Neural cell (in vitro differentiated cells): Measurements from ENCODE around the gene TBC1D16. TPM values are rescaled to one million over a fixed set of nuclear protein-coding genes. Genes with fewer than 3 reads are reported as not detected.
"Not testable (repeated sequence)": the region's sequence is repeated elsewhere in the genome, so short reads cannot be mapped to it uniquely, and the experiment has no call there.

Experiments used
- H2AFZ ChIP-seq: fragments of 200-600, 300-800 bp; sonication (generic), shearing (Covaris generic); 2 replicates; pipeline ENCODE4 v1.6.0; 2014; ENCODE audit warnings: low read depth, mild to moderate bottlenecking, antibody characterized with exemption, low read length, moderate library complexity
- H3F3A ChIP-seq: fragments of 200-600 bp; shearing (Covaris generic); 2 replicates; pipeline ENCODE4 v1.6.1; 2016; ENCODE audit warnings: mild to moderate bottlenecking, moderate library complexity, mixed read lengths, antibody characterized with exemption, low read length; ENCODE audit not compliant: insufficient read depth, poor library complexity, severe bottlenecking
- H3K27ac ChIP-seq: fragments of 200-600, 300-800 bp; sonication (generic), shearing (Covaris generic); 2 replicates; pipeline ENCODE4 v1.5.1; 2014; ENCODE audit warnings: mild to moderate bottlenecking, low read length, moderate library complexity
- H3K27me3 ChIP-seq: fragments of 300-800, 200-600 bp; sonication (generic), shearing (Covaris generic); 2 replicates; pipeline ENCODE4 v1.6.0; 2014; ENCODE audit warnings: mild to moderate bottlenecking, low read depth, low read length, moderate library complexity; ENCODE audit not compliant: insufficient read depth
- H3K36me3 ChIP-seq: fragments of 300-800, 200-600 bp; sonication (generic), shearing (Covaris generic); 2 replicates; pipeline ENCODE4 v1.5.1; 2014; ENCODE audit warnings: mild to moderate bottlenecking, antibody characterized with exemption, low read length, moderate library complexity; ENCODE audit not compliant: insufficient read depth
- H3K4me2 ChIP-seq: fragments of 300-800, 200-600 bp; sonication (generic), shearing (Covaris generic); 2 replicates; pipeline ENCODE4 v1.6.0; 2014; ENCODE audit warnings: mild to moderate bottlenecking, low read length
- H3K4me3 ChIP-seq: fragments of 300-800, 200-600 bp; sonication (generic), shearing (Covaris generic); 2 replicates; pipeline ENCODE4 v1.5.1; 2014; ENCODE audit warnings: mild to moderate bottlenecking, low read length, moderate library complexity
- H3K79me2 ChIP-seq: fragments of 200-600 bp; shearing (Covaris generic); replicated peaks from 2 replicates; pipeline ENCODE4 v1.6.0; 2014; ENCODE audit warnings: mild to moderate bottlenecking, low read length, moderate library complexity; ENCODE audit not compliant: insufficient read depth
- H3K9ac ChIP-seq: fragments of 300-800, 200-600 bp; sonication (generic), shearing (Covaris generic); 2 replicates; pipeline ENCODE4 v1.6.1; 2016; ENCODE audit warnings: mild to moderate bottlenecking, low read length, mixed read lengths
- H3K9me2 ChIP-seq: fragments of 200-600 bp; shearing (Covaris generic); 2 replicates; pipeline ENCODE4 v1.6.1; 2016; ENCODE audit warnings: mild to moderate bottlenecking, low read length, mixed read lengths; ENCODE audit not compliant: insufficient read depth
- H3K9me3 ChIP-seq: fragments of 200-600, 300-800 bp; sonication (generic), shearing (Covaris generic); 2 replicates; pipeline ENCODE4 v1.6.1; 2016; ENCODE audit warnings: mild to moderate bottlenecking, mixed run types, low read length, moderate library complexity, mixed read lengths
- H4K20me1 ChIP-seq: fragments of 200-600 bp; shearing (Covaris generic); 2 replicates; pipeline ENCODE4 v1.6.1; 2016; ENCODE audit warnings: mild to moderate bottlenecking, mixed run types; ENCODE audit not compliant: insufficient read depth
- EP300 ChIP-seq: fragments of 450-650 bp; conservative IDR thresholded peaks from 2 replicates; pipeline ENCODE4 v1.6.1; 2014; ENCODE audit warnings: antibody characterized with exemption, mild to moderate bottlenecking, moderate library complexity; ENCODE audit not compliant: poor library complexity, severe bottlenecking
- EZH2 ChIP-seq: fragments of 200-600, 300-800 bp; shearing (Covaris generic), sonication (generic); IDR thresholded peaks from 2 replicates; pipeline ENCODE4 v1.6.1; 2014; ENCODE audit warnings: antibody characterized with exemption, low read length, borderline replicate concordance, mild to moderate bottlenecking; ENCODE audit not compliant: insufficient read depth, poor library complexity, severe bottlenecking
- MXI1 ChIP-seq: fragments of 450-650 bp; conservative IDR thresholded peaks from 2 replicates; pipeline ENCODE4 v1.6.1; 2014; ENCODE audit warnings: antibody characterized with exemption, mild to moderate bottlenecking; ENCODE audit not compliant: poor library complexity, severe bottlenecking
- POLR2AphosphoS5 ChIP-seq: IDR thresholded peaks from 2 replicates; pipeline ENCODE4 v1.6.1; 2012
- RAD21 ChIP-seq: fragments of 450-650 bp; conservative IDR thresholded peaks from 2 replicates; pipeline ENCODE4 v1.6.1; 2014; ENCODE audit warnings: antibody characterized with exemption, mild to moderate bottlenecking, moderate library complexity
- SMC3 ChIP-seq: fragments of 450-650 bp; conservative IDR thresholded peaks from 2 replicates; pipeline ENCODE4 v1.6.1; 2014; ENCODE audit warnings: antibody characterized with exemption, mild to moderate bottlenecking, moderate library complexity; ENCODE audit not compliant: poor library complexity
- TAF1 ChIP-seq: IDR thresholded peaks from 2 replicates; pipeline ENCODE4 v1.6.1; 2012; ENCODE audit warnings: low read depth
- polyA plus RNA-seq: library from polyadenylated mRNA; depleted of rRNA; stranded (reverse); fragments of >200 nt; gene quantifications from 2 replicates; pipeline ENCODE4 v1.2.3, GENCODE V29; 2014
- TF ChIP-seq, protein P1 (sequence below): fragments of 450-650 bp; IDR thresholded peaks from 2 replicates; pipeline ENCODE4 v1.5.1; 2014; ENCODE audit warnings: antibody characterized with exemption, mild to moderate bottlenecking, moderate library complexity; ENCODE audit not compliant: poor library complexity, severe bottlenecking
- TF ChIP-seq, protein P2 (sequence below): IDR thresholded peaks from 2 replicates; pipeline ENCODE4 v1.6.1; 2012; ENCODE audit warnings: borderline replicate concordance

Gene TBC1D16
- polyA plus RNA-seq, 1 donor from 2014 or later: 19.8 TPM

DNA sequence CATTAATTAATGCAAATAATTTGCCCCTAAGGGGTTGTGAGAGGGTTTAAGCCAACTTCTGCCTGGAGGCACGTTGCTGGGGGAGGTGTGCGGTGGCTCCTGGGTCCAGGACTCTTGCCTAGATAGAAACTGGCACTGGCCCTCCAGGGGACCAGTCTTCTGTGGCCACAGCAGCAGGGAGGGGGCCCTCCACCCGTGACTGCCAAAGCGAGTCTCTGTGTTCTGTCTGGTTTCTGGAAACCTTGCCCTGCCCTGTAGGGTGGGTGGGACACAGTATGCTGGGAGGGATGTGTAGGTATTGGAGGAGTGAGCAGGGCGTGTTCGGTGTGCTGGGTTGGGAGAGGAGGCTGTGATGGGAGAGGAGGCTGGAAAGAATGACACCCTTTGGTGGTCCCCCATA, 78.8 kb downstream of the TBC1D16 start:
- Histone ChIP-seq H3K9me2 (no peaks in the 10 kb centered on the region), H2AFZ (no peak overlapping the region), H3K79me2 (peaks cover 8% of the 10 kb centered on the region), H3K36me3 (no peaks in the 10 kb centered on the region), H3K27me3 (no peaks in the 10 kb centered on the region), H3K9ac (no peak overlapping the region), H3K9me3 (peaks cover 8% of the 10 kb centered on the region), H3F3A (peaks cover 10% of the 10 kb centered on the region), H3K27ac (no peak overlapping the region), H4K20me1 (no peaks in the 10 kb centered on the region), H3K4me2 (no peak overlapping the region), H3K4me3 (no peak overlapping the region)
- no peak for TF ChIP-seq EP300
- TF ChIP-seq POLR2AphosphoS5: no peak
- no peak for TF ChIP-seq RAD21
- no peak for TF ChIP-seq TAF1
- TF ChIP-seq EZH2: no peak
- TF ChIP-seq, protein P1, sequence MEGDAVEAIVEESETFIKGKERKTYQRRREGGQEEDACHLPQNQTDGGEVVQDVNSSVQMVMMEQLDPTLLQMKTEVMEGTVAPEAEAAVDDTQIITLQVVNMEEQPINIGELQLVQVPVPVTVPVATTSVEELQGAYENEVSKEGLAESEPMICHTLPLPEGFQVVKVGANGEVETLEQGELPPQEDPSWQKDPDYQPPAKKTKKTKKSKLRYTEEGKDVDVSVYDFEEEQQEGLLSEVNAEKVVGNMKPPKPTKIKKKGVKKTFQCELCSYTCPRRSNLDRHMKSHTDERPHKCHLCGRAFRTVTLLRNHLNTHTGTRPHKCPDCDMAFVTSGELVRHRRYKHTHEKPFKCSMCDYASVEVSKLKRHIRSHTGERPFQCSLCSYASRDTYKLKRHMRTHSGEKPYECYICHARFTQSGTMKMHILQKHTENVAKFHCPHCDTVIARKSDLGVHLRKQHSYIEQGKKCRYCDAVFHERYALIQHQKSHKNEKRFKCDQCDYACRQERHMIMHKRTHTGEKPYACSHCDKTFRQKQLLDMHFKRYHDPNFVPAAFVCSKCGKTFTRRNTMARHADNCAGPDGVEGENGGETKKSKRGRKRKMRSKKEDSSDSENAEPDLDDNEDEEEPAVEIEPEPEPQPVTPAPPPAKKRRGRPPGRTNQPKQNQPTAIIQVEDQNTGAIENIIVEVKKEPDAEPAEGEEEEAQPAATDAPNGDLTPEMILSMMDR: no peak
- no peak for TF ChIP-seq MXI1
- TF ChIP-seq, protein P2, sequence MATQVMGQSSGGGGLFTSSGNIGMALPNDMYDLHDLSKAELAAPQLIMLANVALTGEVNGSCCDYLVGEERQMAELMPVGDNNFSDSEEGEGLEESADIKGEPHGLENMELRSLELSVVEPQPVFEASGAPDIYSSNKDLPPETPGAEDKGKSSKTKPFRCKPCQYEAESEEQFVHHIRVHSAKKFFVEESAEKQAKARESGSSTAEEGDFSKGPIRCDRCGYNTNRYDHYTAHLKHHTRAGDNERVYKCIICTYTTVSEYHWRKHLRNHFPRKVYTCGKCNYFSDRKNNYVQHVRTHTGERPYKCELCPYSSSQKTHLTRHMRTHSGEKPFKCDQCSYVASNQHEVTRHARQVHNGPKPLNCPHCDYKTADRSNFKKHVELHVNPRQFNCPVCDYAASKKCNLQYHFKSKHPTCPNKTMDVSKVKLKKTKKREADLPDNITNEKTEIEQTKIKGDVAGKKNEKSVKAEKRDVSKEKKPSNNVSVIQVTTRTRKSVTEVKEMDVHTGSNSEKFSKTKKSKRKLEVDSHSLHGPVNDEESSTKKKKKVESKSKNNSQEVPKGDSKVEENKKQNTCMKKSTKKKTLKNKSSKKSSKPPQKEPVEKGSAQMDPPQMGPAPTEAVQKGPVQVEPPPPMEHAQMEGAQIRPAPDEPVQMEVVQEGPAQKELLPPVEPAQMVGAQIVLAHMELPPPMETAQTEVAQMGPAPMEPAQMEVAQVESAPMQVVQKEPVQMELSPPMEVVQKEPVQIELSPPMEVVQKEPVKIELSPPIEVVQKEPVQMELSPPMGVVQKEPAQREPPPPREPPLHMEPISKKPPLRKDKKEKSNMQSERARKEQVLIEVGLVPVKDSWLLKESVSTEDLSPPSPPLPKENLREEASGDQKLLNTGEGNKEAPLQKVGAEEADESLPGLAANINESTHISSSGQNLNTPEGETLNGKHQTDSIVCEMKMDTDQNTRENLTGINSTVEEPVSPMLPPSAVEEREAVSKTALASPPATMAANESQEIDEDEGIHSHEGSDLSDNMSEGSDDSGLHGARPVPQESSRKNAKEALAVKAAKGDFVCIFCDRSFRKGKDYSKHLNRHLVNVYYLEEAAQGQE: no peak
- no peak for TF ChIP-seq SMC3

DNA sequence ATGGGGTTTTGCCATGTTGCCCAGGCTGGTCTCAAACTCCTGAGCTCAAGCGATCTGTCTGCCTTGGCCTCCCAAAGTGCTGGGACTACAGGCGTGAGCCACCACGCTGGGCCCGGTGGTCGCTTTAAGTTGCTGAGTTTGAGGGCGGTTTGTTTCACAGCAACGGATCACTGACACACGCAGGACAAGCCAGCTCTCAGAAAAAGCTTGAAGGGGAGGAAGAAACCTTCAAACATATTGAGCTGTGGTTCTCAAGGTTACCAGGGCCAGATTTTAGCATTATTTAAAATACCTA, 79.3 kb downstream of the TBC1D16 start:
- H2AFZ ChIP-seq, H3K9me2 ChIP-seq, H3K27ac ChIP-seq, H3F3A ChIP-seq, H3K9me3 ChIP-seq, H3K4me2 ChIP-seq, H4K20me1 ChIP-seq, H3K4me3 ChIP-seq, H3K79me2 ChIP-seq, H3K9ac ChIP-seq, H3K36me3 ChIP-seq, H3K27me3 ChIP-seq: not testable (repeated sequence)

DNA sequence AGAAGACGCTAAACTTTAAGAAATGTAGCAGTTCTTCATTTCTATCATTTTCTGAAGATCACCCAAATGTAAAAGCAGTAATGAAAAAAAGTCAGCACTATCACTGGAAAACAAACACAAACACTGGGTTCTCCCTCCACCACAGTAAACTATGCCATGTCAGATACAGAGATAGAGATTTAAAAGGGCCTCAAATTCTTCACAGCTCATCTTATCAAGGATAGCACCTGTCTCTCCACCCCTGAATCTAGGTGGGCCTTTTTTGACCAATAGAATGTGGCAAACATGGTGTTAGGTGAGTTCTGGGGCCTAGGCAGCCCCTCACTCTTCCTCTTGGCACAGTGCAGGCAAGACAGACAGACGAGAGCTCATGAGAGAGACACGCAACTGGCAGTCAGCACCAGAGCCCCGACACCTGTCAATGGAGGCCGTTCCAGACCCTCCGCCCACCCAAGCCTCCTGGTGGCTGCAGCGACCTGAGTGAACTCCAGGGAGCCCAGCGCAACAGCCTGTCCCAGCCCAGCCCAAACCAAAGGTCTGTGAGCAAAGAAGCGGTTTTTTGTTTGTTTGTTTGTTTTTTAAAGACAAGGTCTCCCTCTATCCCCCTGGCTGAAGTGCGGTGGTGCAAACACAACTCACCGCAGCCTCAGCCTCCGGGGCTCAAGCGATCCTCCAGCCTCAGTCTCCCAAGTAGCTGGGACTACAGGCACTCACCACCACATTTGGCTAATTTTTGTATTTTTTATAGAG, 79.8 kb downstream of the TBC1D16 start:
- no peak overlapping the region for H3K4me2 ChIP-seq
- H3K4me3 ChIP-seq: no peak overlapping the region
- peaks cover 1% of the 10 kb centered on the region for H3K9me3 ChIP-seq
- no peak overlapping the region for H2AFZ ChIP-seq
- no peak overlapping the region for H3K9ac ChIP-seq
- H3K9me2 ChIP-seq: no peaks in the 10 kb centered on the region
- no peaks in the 10 kb centered on the region for H4K20me1 ChIP-seq
- peaks cover 10% of the 10 kb centered on the region for H3F3A ChIP-seq
- no peak overlapping the region for H3K27ac ChIP-seq
- no peaks in the 10 kb centered on the region for H3K27me3 ChIP-seq
- no peak for TF ChIP-seq POLR2AphosphoS5
- TF ChIP-seq SMC3: no peak
- no peak for TF ChIP-seq RAD21
- no peak for TF ChIP-seq MXI1
- TF ChIP-seq TAF1: no peak
- no peak for TF ChIP-seq EP300
- no peak for TF ChIP-seq EZH2
- TF ChIP-seq, protein P1: no peak
- TF ChIP-seq, protein P2: no peak
- H3K36me3 ChIP-seq: no peaks in the 10 kb centered on the region
- H3K79me2 ChIP-seq: peaks cover 8% of the 10 kb centered on the region
